Prostate gland (tissue), 2 donors: Measurements from ENCODE around the gene PLCD3. TPM values are rescaled to one million over a fixed set of nuclear protein-coding genes. Genes with fewer than 3 reads are reported as not detected.

ENCODE experiments used
- DNase-seq: peaks from one replicate; pipeline ENCODE4 v3.0.0-alpha.2; 2019; ENCODE audit warnings: low spot score
- H3K27ac ChIP-seq, 2 donors: fragments of 200-600 bp; sonication (generic); 2 replicates each; pipeline ENCODE4 v1.5.1; 2017 to 2019
- H3K27me3 ChIP-seq: fragments of 200-600 bp; sonication (generic); replicated peaks from 2 replicates; pipeline ENCODE4 v1.5.1; 2019; ENCODE audit not compliant: insufficient read depth
- H3K36me3 ChIP-seq, 2 donors: fragments of 200-600 bp; sonication (generic); 1 replicate in 1 of 2; 2 replicates in 1 of 2; pipeline versions ENCODE4 v1.5.1 to v1.8.1; 2017 to 2019
- H3K4me1 ChIP-seq: fragments of 200-600 bp; sonication (generic); replicated peaks from 2 replicates; pipeline ENCODE4 v1.5.1; 2019
- H3K4me3 ChIP-seq, 2 donors: fragments of 200-600 bp; sonication (generic); 2 replicates each; pipeline ENCODE4 v1.5.1; 2017 to 2019
- H3K9me3 ChIP-seq: fragments of 200-600 bp; sonication (generic); 2 replicates; pipeline ENCODE4 v1.5.1; 2017
- POLR2A ChIP-seq: fragments of 450-650 bp; IDR thresholded peaks from one replicate; pipeline ENCODE4 v1.6.1; 2016; ENCODE audit warnings: antibody characterized with exemption, mild to moderate bottlenecking
- POLR2AphosphoS5 ChIP-seq: sonication (generic); formaldehyde crosslinking; IDR thresholded peaks from one replicate; pipeline ENCODE4 v1.6.1; 2017; ENCODE audit warnings: antibody characterized with exemption
- WGBS: methylation state at CpG from one replicate; pipeline ENCODE4 v1.1.5; 2018; 5-methylcytosine and 5-hydroxymethylcytosine counted together
- intact Hi-C: fragments of 100-400 bp; cut with DNase I; formaldehyde crosslinking; loops from one replicate; pipeline ENCODE4 v1.14.2; 2022
- total RNA-seq, 2 donors: library from RNA; depleted of rRNA; stranded (reverse); fragments of >200 nt; gene quantifications; one replicate each; pipeline ENCODE4 v1.1.0, GENCODE V29; 2016
- TF ChIP-seq, protein P1 (sequence below), 4 experiments: fragments of 200-600 bp in 2 of 4; fragments of 450-650 bp in 2 of 4; sonication (generic) in 2 of 4; IDR thresholded peaks; 1 replicate in 3 of 4; 2 replicates in 1 of 4; pipeline ENCODE4 v1.5.1; 2016 to 2019; ENCODE audit warnings: antibody characterized with exemption in 4 of 4, mild to moderate bottlenecking in 2 of 4, moderate library complexity in 2 of 4

The PLCD3 gene
- total RNA-seq, 2 donors from 2014 or later: 34.7 to 154 TPM

DNA sequence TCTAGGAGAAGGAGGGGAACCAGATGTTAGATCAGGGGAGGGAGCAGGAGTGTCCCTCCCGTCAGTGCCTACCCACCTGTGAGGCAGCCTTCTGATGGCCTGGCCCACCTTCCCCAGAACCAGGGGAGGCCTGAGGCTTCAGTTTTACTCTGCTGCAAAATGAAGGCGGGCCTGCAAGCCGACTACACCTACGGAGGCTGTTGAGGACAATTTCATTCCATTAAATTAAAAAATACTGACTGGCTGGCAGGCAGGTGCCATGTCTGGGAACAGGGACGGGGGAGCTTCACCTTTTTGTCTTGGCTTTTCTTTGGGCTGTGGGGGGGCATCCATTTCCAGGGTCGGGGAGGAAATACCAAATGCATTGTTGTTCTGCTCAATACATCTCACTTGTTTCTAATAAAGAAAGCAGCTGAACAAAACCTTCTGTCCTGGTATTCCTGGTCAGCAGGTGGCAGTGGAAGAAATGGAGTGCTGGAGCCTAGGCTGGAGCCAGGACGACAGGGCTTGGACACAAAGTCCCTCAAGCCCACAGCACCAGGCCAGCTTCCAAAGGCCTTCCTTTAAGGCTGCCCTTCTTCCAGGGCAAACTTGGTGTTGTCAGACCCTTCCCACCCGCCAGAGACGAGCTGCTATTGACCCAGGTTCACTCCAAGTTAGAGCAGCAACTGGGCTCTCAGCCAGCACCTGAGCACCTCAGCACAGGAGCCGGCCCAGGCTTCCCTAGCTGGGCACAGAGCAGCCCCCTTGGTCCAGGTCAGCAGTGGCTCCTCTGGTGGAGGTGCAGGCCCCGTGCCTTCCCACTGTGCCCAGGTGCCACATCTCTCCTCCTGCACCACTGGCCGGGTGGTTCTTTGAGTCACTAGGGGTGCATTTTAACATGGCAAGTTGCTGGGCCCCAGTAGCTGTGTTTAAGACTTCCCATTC, 23.5 kb downstream of the PLCD3 start:
- WGBS: 60% methylated on average over 12 of the region's 12 CpGs
- TF ChIP-seq, protein P1, sequence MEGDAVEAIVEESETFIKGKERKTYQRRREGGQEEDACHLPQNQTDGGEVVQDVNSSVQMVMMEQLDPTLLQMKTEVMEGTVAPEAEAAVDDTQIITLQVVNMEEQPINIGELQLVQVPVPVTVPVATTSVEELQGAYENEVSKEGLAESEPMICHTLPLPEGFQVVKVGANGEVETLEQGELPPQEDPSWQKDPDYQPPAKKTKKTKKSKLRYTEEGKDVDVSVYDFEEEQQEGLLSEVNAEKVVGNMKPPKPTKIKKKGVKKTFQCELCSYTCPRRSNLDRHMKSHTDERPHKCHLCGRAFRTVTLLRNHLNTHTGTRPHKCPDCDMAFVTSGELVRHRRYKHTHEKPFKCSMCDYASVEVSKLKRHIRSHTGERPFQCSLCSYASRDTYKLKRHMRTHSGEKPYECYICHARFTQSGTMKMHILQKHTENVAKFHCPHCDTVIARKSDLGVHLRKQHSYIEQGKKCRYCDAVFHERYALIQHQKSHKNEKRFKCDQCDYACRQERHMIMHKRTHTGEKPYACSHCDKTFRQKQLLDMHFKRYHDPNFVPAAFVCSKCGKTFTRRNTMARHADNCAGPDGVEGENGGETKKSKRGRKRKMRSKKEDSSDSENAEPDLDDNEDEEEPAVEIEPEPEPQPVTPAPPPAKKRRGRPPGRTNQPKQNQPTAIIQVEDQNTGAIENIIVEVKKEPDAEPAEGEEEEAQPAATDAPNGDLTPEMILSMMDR (IDR thresholded peaks at IDR 0.05): no peak
- TF ChIP-seq POLR2A (no peak), POLR2AphosphoS5 (no peak)
- Histone ChIP-seq H3K27ac (no peak overlapping the region), H3K4me1 (no peaks in the 10 kb centered on the region), H3K9me3 (no peaks in the 10 kb centered on the region), H3K36me3 (peaks cover 8 to 16% of the 10 kb centered on the region in 2 donors), H3K27me3 (no peaks in the 10 kb centered on the region), H3K4me3 (no peak overlapping the region)
- intact Hi-C loops: loop anchor here (5.0 kb wide), 1 partner anchor 47 kb away; the partner anchor contains the start of gene NMT1
- no peak for DNase-seq

DNA sequence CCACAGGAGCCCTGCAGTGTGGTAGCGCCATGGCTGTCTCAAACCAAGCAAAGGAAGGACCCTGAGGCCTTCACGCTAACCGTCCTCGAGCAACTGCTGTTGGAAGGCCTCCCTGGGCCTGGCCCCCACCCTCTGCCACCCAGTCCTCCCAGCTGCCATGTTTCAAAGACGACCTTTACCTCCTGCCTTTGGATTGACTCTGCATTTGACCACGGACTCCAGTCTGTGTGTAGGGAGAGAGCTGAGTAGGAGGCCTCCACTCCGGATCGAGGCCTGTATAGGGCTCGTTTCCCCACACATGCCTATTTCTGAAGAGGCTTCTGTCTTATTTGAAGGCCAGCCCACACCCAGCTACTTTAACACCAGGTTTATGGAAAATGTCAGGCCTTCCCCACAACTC, 24.3 kb downstream of the PLCD3 start:
- intact Hi-C loops: loop anchor here (5.0 kb wide), 1 partner anchor 46 kb away; the partner anchor contains the start of gene NMT1
- Histone ChIP-seq H3K4me3 (no peak overlapping the region), H3K36me3 (peaks cover 14 to 24% of the 10 kb centered on the region in 2 donors), H3K27me3 (no peaks in the 10 kb centered on the region), H3K27ac (no peak overlapping the region), H3K9me3 (no peaks in the 10 kb centered on the region), H3K4me1 (no peaks in the 10 kb centered on the region)
- WGBS: 77% methylated on average over 9 of the region's 9 CpGs
- TF ChIP-seq POLR2AphosphoS5: no peak
- TF ChIP-seq POLR2A: no peak
- TF ChIP-seq, protein P1 (IDR thresholded peaks at IDR 0.05): no peak
- no peak for DNase-seq

DNA sequence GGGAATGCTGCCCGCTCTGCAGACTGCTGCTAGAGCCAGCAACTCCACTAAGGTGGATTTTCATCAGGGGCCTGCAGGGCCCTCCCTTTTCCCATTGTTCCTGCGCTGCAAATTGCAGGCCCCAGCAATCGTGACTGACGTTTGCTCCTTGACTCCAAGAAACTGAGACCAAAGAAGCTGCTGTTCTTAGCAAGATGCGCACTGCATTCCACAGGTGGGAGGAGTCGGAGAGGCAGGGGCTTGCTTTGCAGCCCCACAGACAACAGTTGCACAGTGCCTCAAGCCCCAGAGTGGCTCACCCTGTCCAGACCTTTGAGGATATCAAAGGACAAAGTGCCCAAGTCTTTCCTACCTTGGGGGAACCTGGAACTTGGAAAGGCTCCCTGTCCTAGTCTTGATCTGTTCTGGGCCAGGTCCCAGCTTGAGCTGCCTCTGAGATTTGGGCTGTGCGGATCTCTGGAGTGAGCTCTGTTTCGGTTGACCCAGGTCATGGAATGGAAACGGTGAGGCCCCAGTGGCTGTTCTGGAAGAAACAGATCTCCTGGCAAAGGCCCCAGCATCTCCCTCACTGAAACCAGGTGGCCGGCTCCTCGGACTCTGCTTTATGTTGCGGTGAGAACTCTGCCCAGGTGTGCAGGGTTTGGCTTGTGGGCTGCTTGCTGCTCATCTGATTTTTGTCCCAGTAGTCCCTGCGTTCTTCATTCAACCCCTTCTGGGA, 24.9 kb downstream of the PLCD3 start:
- no peak overlapping the region for H3K27ac ChIP-seq
- no peaks in the 10 kb centered on the region for H3K27me3 ChIP-seq
- H3K36me3 ChIP-seq: peaks cover 14 to 29% of the 10 kb centered on the region in 2 donors
- intact Hi-C loops: loop anchor here (5.0 kb wide), 1 partner anchor 45 kb away; the partner anchor contains the start of gene NMT1
- WGBS: 45% methylated on average over 13 of the region's 13 CpGs
- H3K4me3 ChIP-seq: no peak overlapping the region
- DNase-seq: no peak
- TF ChIP-seq POLR2AphosphoS5: no peak
- TF ChIP-seq, protein P1 (IDR thresholded peaks at IDR 0.05): no peak
- TF ChIP-seq POLR2A: no peak
- H3K4me1 ChIP-seq: no peaks in the 10 kb centered on the region
- no peaks in the 10 kb centered on the region for H3K9me3 ChIP-seq

DNA sequence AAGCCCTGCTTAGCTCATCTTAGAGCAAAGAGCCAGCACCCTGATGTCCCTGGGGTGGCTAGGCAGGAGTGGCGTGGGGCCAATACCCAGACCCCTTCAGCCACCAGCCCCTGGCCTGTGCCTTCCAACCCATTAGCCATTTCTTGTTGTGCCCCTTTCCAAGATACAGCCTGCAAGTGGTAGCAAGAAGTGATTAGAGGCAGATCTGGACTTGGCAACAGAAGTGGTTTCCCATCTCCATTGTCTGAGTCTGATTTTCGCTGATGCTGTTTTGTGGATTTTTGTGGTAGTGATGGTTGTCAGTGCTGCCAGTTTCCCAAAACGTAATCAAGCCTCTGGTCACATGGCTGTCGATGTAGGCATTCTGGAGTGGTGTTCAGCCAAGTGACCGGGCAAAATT, 25.7 kb downstream of the PLCD3 start:
- no peaks in the 10 kb centered on the region for H3K27me3 ChIP-seq
- TF ChIP-seq POLR2A (no peak), POLR2AphosphoS5 (no peak)
- TF ChIP-seq, protein P1 (IDR thresholded peaks at IDR 0.05): no peak
- H3K9me3 ChIP-seq: no peaks in the 10 kb centered on the region
- H3K4me1 ChIP-seq: no peaks in the 10 kb centered on the region
- H3K4me3 ChIP-seq: no peak overlapping the region
- no peak overlapping the region for H3K27ac ChIP-seq
- peaks cover 14 to 29% of the 10 kb centered on the region in 2 donors for H3K36me3 ChIP-seq
- DNase-seq: no peak
- WGBS: 56% methylated on average over 5 of the region's 5 CpGs
- intact Hi-C loops: loop anchor here (5.0 kb wide), 1 partner anchor 44 kb away; the partner anchor contains the start of gene NMT1
